ENCODE results near the gene MBD5. TPM values are rescaled to one million over a fixed set of nuclear protein-coding genes. Genes with fewer than 3 reads are reported as not detected.

Gene MBD5
- total RNA-seq, 1 experiment from 2014 or later, result 8.5 TPM

- no TSS peak for BruUV-seq (replicated peaks)
- H3K4me1 ChIP-seq (ENCODE audit: insufficient read depth, low read length), result no peaks in the 10 kb centered on the region
- no peaks in the 10 kb centered on the region for H3K79me2 ChIP-seq (ENCODE audit: low read length)
- ChIA-PET CTCF (interaction anchor here (0.5 kb wide), 1 partner anchor 82 kb away, joined by 12 read pairs; the partner anchor contains the start of genes MBD5 and ORC4), POLR2A (ENCODE audit: unreplicated experiment) (no interaction called here)
- no peak overlapping the region for H3K4me3 ChIP-seq (ENCODE audit: low read length)
- H4K20me1 ChIP-seq (ENCODE audit: low read length), result no peaks in the 10 kb centered on the region
- H3K9me2 ChIP-seq (replicated peaks; ENCODE audit: low read length), result no peaks in the 10 kb centered on the region
- H3F3A ChIP-seq (ENCODE audit: low read length, unreplicated experiment), result no peaks in the 10 kb centered on the region
- no peak overlapping the region for H3K4me2 ChIP-seq (ENCODE audit: low read length)
- intact Hi-C loops (cut with micrococcal nuclease), result loop anchor here (5.0 kb wide), 1 partner anchor 40 kb away; no protein-coding TSS in a partner anchor
- no peak overlapping the region for H2AFZ ChIP-seq (ENCODE audit: low read length)
- H3K9ac ChIP-seq (ENCODE audit: low read length), result no peak overlapping the region
- no peaks in the 10 kb centered on the region for H3K36me3 ChIP-seq (ENCODE audit: low read depth, low read length)
- DNase-seq (no peak), ATAC-seq (no peak)
- no peaks in the 10 kb centered on the region for H3K27me3 ChIP-seq (ENCODE audit: low read length)
- no peak overlapping the region for H3K27ac ChIP-seq (ENCODE audit: low read length)
- TF ChIP-seq EZH2 (IDR thresholded peaks at IDR 0.05; ENCODE audit: low read length, unreplicated experiment), result no peak
- no peaks in the 10 kb centered on the region for H3K9me3 ChIP-seq (ENCODE audit: low read length)
These were observed 81.8 kb downstream of the MBD5 start for GRCh38 chr2:148102641-148103040.

GRCh38 chr2:148103946-148104345 is 83.1 kb downstream of the MBD5 start:
- Histone ChIP-seq H3K79me2 (ENCODE audit: low read length) (no peaks in the 10 kb centered on the region), H3K4me1 (ENCODE audit: insufficient read depth, low read length) (no peaks in the 10 kb centered on the region), H3K4me3 (ENCODE audit: low read length) (no peak overlapping the region), H3K27me3 (ENCODE audit: low read length) (no peaks in the 10 kb centered on the region), H3K9me3 (ENCODE audit: low read length) (no peaks in the 10 kb centered on the region), H3F3A (ENCODE audit: low read length, unreplicated experiment) (no peaks in the 10 kb centered on the region), H4K20me1 (ENCODE audit: low read length) (no peaks in the 10 kb centered on the region), H3K9me2 (replicated peaks; ENCODE audit: low read length) (no peaks in the 10 kb centered on the region), H3K9ac (ENCODE audit: low read length) (no peak overlapping the region), H3K27ac (ENCODE audit: low read length) (no peak overlapping the region), H3K36me3 (ENCODE audit: low read depth, low read length) (no peaks in the 10 kb centered on the region), H3K4me2 (ENCODE audit: low read length) (no peak overlapping the region), H2AFZ (ENCODE audit: low read length) (no peak overlapping the region)
- intact Hi-C loops (cut with micrococcal nuclease), result loop anchor here (5.0 kb wide), 1 partner anchor 42 kb away; no protein-coding TSS in a partner anchor
- CTCF ChIA-PET, result no interaction called here
- ATAC-seq (no peak), DNase-seq (no peak)
- POLR2A ChIA-PET (ENCODE audit: unreplicated experiment), result interaction anchor here (0.6 kb wide), 1 partner anchor 233 kb away, joined by 6 read pairs; no protein-coding TSS in a partner anchor
- no TSS peak for BruUV-seq (replicated peaks)
- TF ChIP-seq CTCF (conservative IDR thresholded peaks at IDR 0.05; ENCODE audit: low read depth, low read length), result no peak
- no peak for TF ChIP-seq EZH2 (IDR thresholded peaks at IDR 0.05; ENCODE audit: low read length, unreplicated experiment)
- TF ChIP-seq EZH2phosphoT487 (IDR thresholded peaks at IDR 0.05; ENCODE audit: borderline replicate concordance, low read length), result no peak

GRCh38 chr2:148106331-148106730 is 85.4 kb downstream of the MBD5 start:
- Histone ChIP-seq H3F3A (ENCODE audit: low read length, unreplicated experiment) (no peaks in the 10 kb centered on the region), H3K36me3 (ENCODE audit: low read depth, low read length) (no peaks in the 10 kb centered on the region), H3K9me3 (ENCODE audit: low read length) (no peaks in the 10 kb centered on the region), H3K79me2 (ENCODE audit: low read length) (no peaks in the 10 kb centered on the region), H3K9ac (ENCODE audit: low read length) (no peak overlapping the region), H3K27ac (ENCODE audit: low read length) (no peak overlapping the region), H3K4me1 (ENCODE audit: insufficient read depth, low read length) (no peaks in the 10 kb centered on the region), H3K27me3 (ENCODE audit: low read length) (no peaks in the 10 kb centered on the region), H4K20me1 (ENCODE audit: low read length) (no peaks in the 10 kb centered on the region), H2AFZ (ENCODE audit: low read length) (no peak overlapping the region), H3K9me2 (replicated peaks; ENCODE audit: low read length) (no peaks in the 10 kb centered on the region), H3K4me2 (ENCODE audit: low read length) (no peak overlapping the region), H3K4me3 (ENCODE audit: low read length) (no peak overlapping the region)
- POLR2A ChIA-PET (ENCODE audit: unreplicated experiment), result no interaction called here
- TF ChIP-seq EZH2phosphoT487 (IDR thresholded peaks at IDR 0.05; ENCODE audit: borderline replicate concordance, low read length) (no peak), EZH2 (IDR thresholded peaks at IDR 0.05; ENCODE audit: low read length, unreplicated experiment) (no peak), CTCF (conservative IDR thresholded peaks at IDR 0.05; ENCODE audit: low read depth, low read length) (no peak)
- peak; percentile 48; the same call in 1 of the 2 replicates for ATAC-seq
- CTCF ChIA-PET, result no interaction called here
- intact Hi-C loops (cut with micrococcal nuclease), result no loop called here
- no peak for DNase-seq
- BruUV-seq (replicated peaks), result no TSS peak
